K562 (cell line): ENCODE data around the gene PGGHG. TPM values are rescaled to one million over a fixed set of nuclear protein-coding genes. Genes with fewer than 3 reads are reported as not detected.

Source experiments
- ARID3B ChIP-seq: fragments of 250-450 bp; sonication (Bioruptor Pico); IDR thresholded peaks from 2 replicates; pipeline ENCODE4 v1.4.0; 2020; ENCODE audit warnings: borderline replicate concordance
- E2F3 ChIP-seq: fragments of 250-450 bp; sonication (Bioruptor Pico); IDR thresholded peaks from 2 replicates; pipeline ENCODE4 v1.4.0; 2020; ENCODE audit warnings: mild to moderate bottlenecking
- GTF2B ChIP-seq: IDR thresholded peaks from 2 replicates; pipeline ENCODE4 v1.6.1; 2011; ENCODE audit not compliant: insufficient read length; ENCODE audit errors: extremely low read depth
- HIVEP1 ChIP-seq: fragments of 250-450 bp; sonication (Bioruptor Pico); IDR thresholded peaks from 2 replicates; pipeline ENCODE4 v1.4.0; 2020; ENCODE audit warnings: mild to moderate bottlenecking
- MAZ ChIP-seq, 2 experiments: fragments of 450-650 bp in 1 of 2; sonication (generic) in 1 of 2; formaldehyde crosslinking; IDR thresholded peaks in 1 of 2; conservative IDR thresholded peaks in 1 of 2; 2 replicates each; pipeline versions ENCODE4 v1.4.0 to v1.5.0; 2020; ENCODE audit warnings: mild to moderate bottlenecking in 1 of 2, missing genetic modification reagents in 1 of 2
- MGA ChIP-seq: fragments of 450-650 bp; IDR thresholded peaks from 2 replicates; pipeline ENCODE4 v1.6.1; 2016; ENCODE audit warnings: mild to moderate bottlenecking, moderate library complexity
- TBL1XR1 ChIP-seq, 2 experiments: IDR thresholded peaks; 2 replicates each; pipeline ENCODE4 v1.6.1; 2012; ENCODE audit warnings: improper control_type of control experiment in 2 of 2, low read length in 2 of 2, mild to moderate bottlenecking in 1 of 2
- ZNF280B ChIP-seq: fragments of 250-450 bp; sonication (Bioruptor Pico); IDR thresholded peaks from 2 replicates; pipeline ENCODE4 v1.5.1; 2021; ENCODE audit warnings: mild to moderate bottlenecking
- ZNF707 ChIP-seq: fragments of 250-450 bp; sonication (Bioruptor Pico); conservative IDR thresholded peaks from 2 replicates; pipeline ENCODE4 v1.8.0; 2022; ENCODE audit warnings: inconsistent platforms, mild to moderate bottlenecking, moderate library complexity
- ZNF76 ChIP-seq: fragments of 250-450 bp; sonication (Bioruptor Pico); IDR thresholded peaks from 2 replicates; pipeline ENCODE4 v1.4.0; 2020; ENCODE audit warnings: mild to moderate bottlenecking, moderate library complexity, borderline replicate concordance
- polyA plus RNA-seq, 8 experiments: library from polyadenylated mRNA; depleted of rRNA in 4 of 8; stranded (reverse) in 5 of 8; unstranded in 3 of 8; fragments of >200 nt; fragmentation: Nextera tagmentation in 2 of 8; fragmentation: Illumina TruSeq in 1 of 8; extraction: Ambion mirVana in 2 of 8; extraction: Trizol in 1 of 8; gene quantifications; 2 replicates each; pipeline versions ENCODE4 v1.2.1 to v1.2.3, GENCODE V29; 2011 to 2014; ENCODE audit warnings: inconsistent platforms in 1 of 8, missing spikeins in 1 of 8
- total RNA-seq, 7 experiments: library from RNA; depleted of rRNA in 6 of 7; stranded (reverse); fragments of >200 nt in 6 of 7; fragmentation: Illumina TruSeq in 2 of 7; extraction: Trizol in 2 of 7; gene quantifications; 2 replicates each; pipeline versions ENCODE4 v1.2.1 to v1.2.3, GENCODE V29; 2011 to 2021; ENCODE audit warnings: low replicate concordance in 1 of 7

Gene PGGHG
- total and polyA plus RNA-seq, 9 of the 15 experiments (the other 6 are each of a cell fraction or from before 2014, with no cell fraction given): 0.38 to 85.1 (median 18.1) TPM

- TF ChIP-seq ZNF707 (CRISPR knock-in tag): no peak
- TF ChIP-seq MAZ (CRISPR knock-in tag; conservative IDR thresholded peaks at IDR 0.05 in 1 of 2, IDR thresholded peaks at IDR 0.05 in 1 of 2): peak; percentile 14 to 35; a peak in 1 of 4 replicates
- TF ChIP-seq HIVEP1: no peak
- TF ChIP-seq TBL1XR1 (IDR thresholded peaks at IDR 0.05; ENCODE audit: low read length in 2 of 2): peak in 1 of 2 experiments; percentile 18; a peak in 1 of 4 replicates
- TF ChIP-seq MGA: 0 out of 2 replicates have a peak, but pooled peaks have one; percentile 20
- TF ChIP-seq ZNF280B (CRISPR knock-in tag): no peak
- TF ChIP-seq E2F3 (CRISPR knock-in tag): no peak
- TF ChIP-seq GTF2B: peak; percentile 27
- TF ChIP-seq ARID3B: peak; percentile 40; the same call in 1 of the 2 replicates
- no peak for TF ChIP-seq ZNF76 (CRISPR knock-in tag)
Measured at GRCh38 chr11:313787-314553, 25.0 kb downstream of the PGGHG start, which contains the start of gene IFITM1 (continued).
